ENCODE results near the gene KLF2.
"Not testable (repeated sequence)": the region's sequence is repeated elsewhere in the genome, so short reads cannot be mapped to it uniquely, and the experiment has no call there.

Gene KLF2

DNA sequence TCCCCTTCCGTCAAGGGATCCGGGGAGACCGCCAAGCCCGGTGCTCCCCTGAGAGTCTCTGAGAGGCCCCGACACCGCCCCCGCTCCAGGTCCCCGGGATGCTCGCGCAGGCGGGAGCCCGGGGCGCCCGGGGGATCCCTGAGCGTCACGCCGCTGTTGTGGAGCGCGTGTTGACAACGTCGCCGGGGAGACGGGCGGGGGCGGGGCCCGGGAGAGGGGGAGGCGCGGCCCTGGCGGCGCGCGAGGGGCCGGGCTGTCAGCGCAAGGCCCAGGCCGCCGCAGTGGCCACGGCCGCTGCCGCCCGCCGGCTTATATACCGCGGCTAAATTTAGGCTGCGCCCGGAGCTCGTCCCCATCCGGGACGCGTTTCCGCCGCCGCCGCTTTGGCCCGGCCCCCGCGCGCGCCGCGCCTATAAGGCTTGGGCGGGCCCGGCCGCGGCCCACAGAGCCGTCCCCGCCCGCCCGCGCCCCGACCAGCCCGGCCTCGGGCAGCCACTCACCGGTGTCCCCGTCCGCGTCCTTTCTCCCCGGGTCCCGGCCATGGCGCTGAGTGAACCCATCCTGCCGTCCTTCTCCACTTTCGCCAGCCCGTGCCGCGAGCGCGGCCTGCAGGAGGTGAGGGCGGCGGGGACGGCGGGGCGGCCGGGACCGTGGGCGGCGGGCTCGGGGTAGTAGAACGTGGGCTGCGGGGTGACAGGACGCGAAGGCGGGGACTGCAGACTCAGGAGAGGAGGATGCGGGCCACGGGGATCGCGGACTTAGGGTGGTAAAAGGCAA lies at the start of gene KLF2:
Gene KLF2, plus strand, starts transcription at position 443 of the 777 bp plus-strand sequence. Its CDS starts 98 bp downstream, at position 541.
- DNase-seq: peak; percentile 90

DNA sequence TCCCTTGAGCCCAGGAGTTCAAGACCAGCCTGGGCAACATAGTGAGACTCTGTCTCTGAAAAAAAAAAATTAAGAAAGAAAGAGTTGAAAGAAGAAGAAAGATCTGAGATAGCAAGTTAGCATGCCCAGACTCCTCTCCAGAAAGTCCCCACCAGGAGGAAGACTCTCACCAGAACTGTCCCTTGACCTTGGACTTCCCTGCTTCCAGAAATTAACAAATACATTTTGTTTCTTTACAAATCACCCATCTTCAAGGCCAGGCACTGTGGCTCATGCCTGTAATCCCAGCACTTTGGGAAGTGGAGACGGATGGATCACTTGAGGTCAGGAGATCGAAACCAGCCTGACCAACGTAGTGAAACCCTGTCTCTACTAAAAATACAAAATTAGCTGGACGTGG lies 44.3 kb upstream of the KLF2 start:
- no peak for DNase-seq

DNA sequence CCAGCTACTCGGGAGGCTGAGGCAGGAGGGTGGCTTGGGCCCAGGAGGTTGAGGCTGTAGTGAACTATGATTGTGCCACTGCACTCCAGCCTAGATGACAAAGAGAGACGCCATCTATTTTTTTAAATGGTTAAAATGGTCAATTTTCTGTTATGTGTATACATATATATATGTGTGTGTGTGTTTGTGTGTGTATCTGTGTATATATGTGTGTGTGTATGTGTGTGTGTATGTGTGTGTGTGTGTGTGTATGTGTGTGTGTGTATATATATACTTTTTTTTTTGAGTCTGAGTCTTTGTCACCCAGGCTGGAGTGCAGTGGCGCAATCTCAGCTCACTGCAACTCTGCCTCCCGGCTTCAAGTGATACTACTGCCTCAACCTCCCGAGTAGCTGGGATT lies 42.9 kb upstream of the KLF2 start:
- no peak for DNase-seq

- peak; percentile 73 for DNase-seq
These were observed 41.2 kb upstream of the KLF2 start for GRCh38 chr19:16283210-16284061.

DNA sequence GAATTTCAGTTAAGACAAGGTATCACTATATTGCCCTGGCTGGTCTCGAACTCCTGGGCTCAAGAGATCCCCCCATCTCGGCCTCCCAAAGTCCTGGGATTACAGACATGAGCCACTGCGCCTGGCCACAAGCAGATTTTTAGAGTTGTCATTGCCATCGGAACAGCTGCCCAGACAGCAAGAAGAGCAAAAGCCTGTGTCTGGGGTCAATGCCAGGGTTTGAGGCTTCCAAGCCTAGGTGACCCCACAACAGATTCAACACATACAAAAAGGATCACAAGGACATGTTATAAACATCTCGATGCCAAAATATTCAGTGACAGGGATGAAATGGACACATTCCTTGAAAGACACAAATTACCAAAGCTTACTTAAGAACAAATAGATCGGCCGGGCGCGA lies 40.1 kb upstream of the KLF2 start:
- DNase-seq: no peak

GRCh38 chr19:16285079-16285478 lies 39.5 kb upstream of the KLF2 start:
- DNase-seq: not testable (repeated sequence)

GRCh38 chr19:16285769-16286498 lies 38.7 kb upstream of the KLF2 start:
- peak; percentile 26 for DNase-seq

DNA sequence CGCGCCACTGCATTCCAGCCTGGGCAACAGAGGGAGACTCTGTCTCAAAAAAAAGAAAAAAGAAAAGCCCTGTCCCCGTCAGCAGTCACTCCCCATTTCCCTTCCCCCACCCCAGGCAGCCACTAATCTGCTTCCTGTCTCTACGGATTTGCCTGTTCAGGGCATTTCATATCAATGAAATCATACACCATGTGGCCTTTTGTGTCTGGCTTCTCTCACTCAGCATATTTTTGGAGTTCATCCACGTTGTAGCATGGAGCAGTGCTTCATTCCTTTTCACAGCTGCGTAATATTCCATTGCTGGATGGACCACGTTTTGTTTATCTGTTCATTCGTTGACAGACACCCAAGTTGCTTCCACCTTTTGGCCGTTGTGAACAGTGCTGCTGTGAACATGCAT lies 36.1 kb upstream of the KLF2 start:
- DNase-seq: peak; percentile 41

DNA sequence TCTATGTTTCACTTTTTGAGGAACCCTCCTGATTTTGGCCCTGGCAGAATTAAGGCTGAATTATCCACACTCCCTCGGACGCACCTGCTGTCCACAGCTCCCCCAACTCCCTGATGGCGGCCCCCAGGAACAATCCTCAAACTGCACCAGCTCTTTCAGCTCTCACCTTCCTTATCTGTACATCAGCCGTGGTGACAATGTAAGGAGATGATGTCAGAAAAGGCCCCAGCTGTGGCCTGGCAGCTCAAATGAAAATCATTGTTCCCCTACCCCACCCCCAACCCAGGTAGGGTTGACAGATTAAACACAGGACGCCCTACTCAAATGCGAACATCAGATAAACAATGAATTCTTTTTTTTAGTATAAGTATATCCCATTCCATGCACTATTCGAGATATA lies 35.0 kb upstream of the KLF2 start:
- no peak for DNase-seq

DNA sequence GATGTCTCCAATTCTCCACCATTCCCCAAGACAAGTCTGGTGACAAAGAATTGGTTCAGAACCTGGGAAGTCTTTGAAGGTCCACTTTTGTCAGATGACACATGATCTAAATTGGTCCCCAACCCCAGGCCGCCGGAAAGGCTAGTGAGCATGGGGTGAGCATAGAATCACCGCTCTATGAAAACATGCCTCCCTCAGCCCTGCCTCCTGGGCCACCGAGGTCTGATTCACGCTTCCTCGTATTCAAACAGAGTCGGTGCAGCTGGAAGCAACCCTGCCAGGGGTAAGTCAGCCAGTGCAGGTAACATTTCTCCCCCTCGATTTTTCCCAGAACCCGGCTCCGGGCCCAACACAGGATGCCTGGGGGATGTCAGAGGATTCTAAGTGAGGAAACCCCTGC lies 33.9 kb upstream of the KLF2 start:
- no peak for DNase-seq

DNA sequence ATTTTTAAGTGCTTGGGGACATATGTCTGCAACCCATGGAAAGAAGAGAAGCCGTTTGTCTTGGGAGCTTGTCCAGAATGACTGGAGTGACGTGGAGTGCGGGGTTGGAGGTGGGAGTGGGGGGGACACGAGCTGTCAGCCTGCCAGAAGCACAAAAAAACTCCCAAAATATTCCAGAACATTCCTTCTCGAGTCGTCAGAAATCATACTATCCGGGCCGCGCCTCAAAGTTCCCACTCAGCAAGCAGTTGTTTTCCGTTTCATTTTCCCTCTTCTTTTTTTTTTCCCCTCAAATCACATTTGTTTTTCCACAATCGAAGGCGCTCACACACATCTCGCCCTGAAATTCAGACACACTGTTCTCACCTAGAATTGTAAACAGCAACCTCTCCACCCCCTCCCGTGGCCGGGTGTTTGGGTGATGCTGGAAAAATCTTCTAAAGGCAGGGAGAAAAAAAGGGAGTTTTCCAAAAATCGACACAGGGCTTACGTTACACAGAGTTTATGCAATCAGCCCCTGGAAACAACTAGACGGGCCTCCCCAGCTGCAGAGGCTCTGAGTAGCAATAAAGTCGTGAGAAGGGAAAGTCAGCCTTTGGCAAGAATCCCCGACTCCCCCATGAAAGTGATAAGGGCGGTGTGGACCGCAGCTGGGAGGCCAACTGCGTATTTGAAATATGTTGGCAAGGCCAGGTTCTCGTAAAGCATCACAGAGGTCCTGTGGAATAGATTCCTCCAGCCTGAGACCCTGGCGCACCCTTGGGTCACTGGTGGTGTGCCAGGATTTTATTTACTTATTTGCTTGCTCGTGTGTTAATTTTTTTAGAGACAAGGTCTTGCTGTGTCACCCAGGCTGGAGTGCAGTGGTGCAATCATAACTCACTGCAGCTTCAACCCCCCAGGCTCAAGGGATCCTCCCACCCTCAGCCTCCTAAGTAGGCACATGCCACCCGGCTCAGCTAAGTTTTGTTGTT lies 31.2 kb upstream of the KLF2 start:
- peak; percentile 54 for DNase-seq

GRCh38 chr19:16295057-16295456 lies 29.6 kb upstream of the KLF2 start:
- DNase-seq: no peak

GRCh38 chr19:16296713-16297112 lies 27.9 kb upstream of the KLF2 start:
- DNase-seq: no peak

DNA sequence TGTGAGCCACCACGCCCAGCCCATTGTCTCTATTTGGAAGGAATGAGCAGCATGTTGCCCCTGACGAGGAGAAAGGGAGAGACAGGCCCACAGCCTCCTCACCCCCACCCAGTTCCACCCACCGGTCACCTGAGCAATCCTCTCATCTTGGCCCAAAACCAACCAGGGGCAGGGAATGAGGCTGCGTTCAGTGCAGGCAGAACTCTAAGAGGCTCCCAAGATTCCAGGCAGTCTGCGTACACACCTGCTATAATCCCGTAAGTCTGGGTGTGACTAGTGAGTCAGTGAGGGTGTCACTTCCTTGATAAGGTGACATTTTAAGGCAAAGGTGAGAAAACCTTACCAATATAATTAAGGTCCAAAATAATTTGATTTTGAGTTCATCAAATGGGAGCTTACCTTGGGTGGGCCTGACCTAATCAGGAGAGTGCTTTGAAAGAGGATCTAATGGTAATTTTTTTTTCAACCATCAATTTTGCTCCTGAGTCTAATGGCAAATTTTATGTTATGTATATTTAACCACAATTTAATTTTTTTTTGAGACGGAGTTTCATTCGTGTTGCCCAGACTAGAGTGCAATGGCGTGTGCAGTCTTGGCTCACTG lies 26.9 kb upstream of the KLF2 start:
- no peak for DNase-seq

DNA sequence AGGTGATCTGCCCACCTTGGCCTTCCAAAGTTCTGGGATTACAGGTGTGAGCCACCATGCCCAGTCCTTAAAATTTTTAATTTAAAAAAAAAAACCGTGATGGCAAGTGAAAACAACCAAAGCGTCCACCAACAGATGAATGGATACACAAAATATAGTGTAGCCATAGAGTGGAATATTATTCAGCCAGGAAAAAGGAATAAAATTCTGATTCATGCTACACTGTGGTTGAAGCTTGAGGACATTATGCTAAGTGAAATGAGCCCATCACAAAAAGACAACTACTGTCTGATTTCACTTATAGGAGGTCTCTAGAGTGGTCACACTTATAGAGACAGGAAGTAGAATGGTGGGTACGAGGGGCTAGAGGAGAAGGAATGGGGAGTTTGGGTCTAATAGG lies 26.3 kb upstream of the KLF2 start:
- no peak for DNase-seq

- no peak for DNase-seq
These were observed 22.5 kb upstream of the KLF2 start for GRCh38 chr19:16301999-16302694.

DNA sequence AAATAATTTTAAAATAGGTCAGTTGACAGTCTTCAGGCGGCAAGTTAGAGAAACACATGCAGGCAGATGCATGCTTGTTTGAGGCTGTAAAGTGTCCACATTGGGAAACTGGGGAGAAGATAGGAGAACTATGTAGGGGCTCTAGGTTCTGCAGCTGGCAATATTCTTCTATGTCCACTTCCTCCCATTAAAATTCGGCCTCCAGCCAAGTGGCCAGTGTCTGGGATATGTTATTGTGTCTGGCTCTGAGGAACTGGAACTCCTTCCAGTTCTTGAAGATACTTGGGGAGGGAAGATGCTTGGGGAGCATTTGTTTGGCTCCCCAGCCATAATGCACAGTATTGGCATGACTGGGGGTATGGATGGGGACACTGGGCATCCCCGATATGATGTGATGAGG lies 20.9 kb upstream of the KLF2 start:
- no peak for DNase-seq

GRCh38 chr19:16304511-16304910 lies 20.1 kb upstream of the KLF2 start:
- DNase-seq: not testable (repeated sequence)

DNA sequence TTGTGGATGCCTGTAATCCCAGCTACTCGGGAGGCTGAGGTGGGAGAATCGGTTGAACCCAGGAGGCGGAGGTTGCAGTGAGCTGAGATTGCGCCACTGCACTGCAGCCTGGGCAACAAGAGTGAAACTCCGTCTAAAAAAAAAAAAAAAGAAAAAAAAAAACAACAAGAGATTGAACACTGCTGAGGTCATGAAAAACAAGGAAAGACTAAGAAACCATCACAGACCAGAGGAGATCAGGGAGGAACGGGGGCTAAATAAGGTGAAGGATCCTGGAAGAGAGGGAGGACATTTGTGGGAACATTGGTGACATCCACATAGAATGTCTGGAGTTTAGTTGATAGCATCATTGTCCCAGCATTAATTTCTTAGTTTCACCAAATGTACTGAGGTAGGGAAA lies 19.6 kb upstream of the KLF2 start:
- not testable (repeated sequence) for DNase-seq

DNA sequence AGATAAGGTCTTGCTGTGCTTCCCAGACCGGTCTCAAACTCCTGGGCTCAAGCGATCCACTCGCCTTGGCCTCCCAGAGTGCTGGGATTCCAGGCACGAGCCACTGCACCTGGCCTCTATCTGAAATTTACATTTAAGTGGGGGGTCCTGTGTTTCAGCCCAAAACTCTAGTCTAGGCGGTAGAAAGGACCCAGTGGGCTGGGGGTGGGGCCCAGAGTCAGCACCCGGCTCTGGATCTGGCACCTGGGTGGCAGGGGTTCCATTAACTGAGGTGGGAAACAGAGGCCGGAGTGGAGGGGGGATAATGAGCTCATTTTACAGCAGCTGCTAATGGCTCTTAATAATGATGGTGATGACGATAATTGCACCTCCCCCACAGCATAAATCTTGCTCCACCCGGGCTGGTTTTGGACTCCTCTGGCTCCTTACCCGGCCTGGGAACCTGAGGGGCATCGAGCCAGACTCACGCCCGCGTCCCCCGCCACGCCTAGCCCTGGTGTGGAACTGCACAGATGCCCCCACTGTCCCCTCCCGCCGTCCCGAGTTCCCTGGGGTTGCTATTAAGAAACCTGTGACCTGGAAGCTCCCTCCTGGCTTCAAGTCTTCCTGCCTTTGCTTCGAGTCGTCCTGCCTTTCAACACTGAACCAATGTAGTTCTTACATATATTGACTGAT lies 17.8 kb upstream of the KLF2 start:
- DNase-seq: no peak

DNA sequence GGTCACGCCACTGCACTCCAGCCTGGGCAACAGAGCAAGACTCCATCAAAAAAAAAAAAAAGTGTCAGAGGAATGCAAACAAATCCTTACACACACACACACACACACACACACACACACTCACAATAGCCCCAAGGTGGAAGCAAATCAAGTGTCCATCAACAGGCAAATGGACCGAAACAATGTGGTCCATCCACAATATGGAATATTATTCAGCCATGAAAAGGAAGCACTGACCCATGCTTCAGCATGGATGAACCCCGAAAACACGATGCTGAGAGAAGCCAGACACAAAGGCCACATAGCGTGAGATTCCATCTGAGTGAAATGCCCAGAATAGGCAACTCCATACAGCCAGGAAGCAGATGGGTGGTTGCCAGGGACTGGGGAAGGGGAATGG lies 16.5 kb upstream of the KLF2 start:
- DNase-seq: no peak

Data from hematopoietic multipotent progenitor cell treated with erythropoietin and hydrocortisone succinate and interleukin-3 and kit ligand, for 4 days (in vitro differentiated cells).